Measurements from ENCODE around the gene NTN4.

- TF ChIP-seq EZH2 (IDR thresholded peaks at IDR 0.05; ENCODE audit: insufficient read depth, poor library complexity, severe bottlenecking) = no peak
- no peak for TF ChIP-seq EZH2phosphoT487 (IDR thresholded peaks at IDR 0.05; ENCODE audit: insufficient read depth, low read depth)
These were observed 13.3 kb upstream of the NTN4 start for GRCh38 chr12:95803817-95804216.
